IMR-90 (cell line): ENCODE measurements around the gene SMC1B. TPM values are rescaled to one million over a fixed set of nuclear protein-coding genes. Genes with fewer than 3 reads are reported as not detected.

Experiments used
- ATAC-seq: fragments of 200-7000 bp; cut with Tn5 transposase; 2 replicates; pipeline ENCODE4 v1.9.1; 2020; ENCODE audit warnings: low read depth, mild to moderate bottlenecking, moderate library complexity
- BruUV-seq: library from RNA; stranded (reverse); fragments of 400-500 nt; replicated peaks from 2 replicates; lab custom pipeline; 2021; lab: Mats Ljungman, UMichigan
- CTCF ChIA-PET: fragments of 300-600 bp; formaldehyde crosslinking; extraction: SDS; loops from one replicate; lab custom pipeline; 2021; ENCODE audit warnings: antibody characterized with exemption; lab: Yijun Ruan, JAX
- POLR2A ChIA-PET: fragments of 300-600 bp; sonication (Branson Sonifier 250); formaldehyde crosslinking; loops from one replicate; lab custom pipeline; 2022; ENCODE audit warnings: antibody characterized with exemption; ENCODE audit not compliant: unreplicated experiment; lab: Charles Lee
- DNase-seq: peaks from one replicate; pipeline ENCODE4 v3.0.0; 2013
- H2AFZ ChIP-seq: replicated peaks from 2 replicates; pipeline ENCODE3; 2013; ENCODE audit warnings: low read length, mild to moderate bottlenecking; ENCODE audit not compliant: poor library complexity
- H2AK5ac ChIP-seq: 2 replicates; pipeline ENCODE4 v1.6.1; 2013; ENCODE audit warnings: low read depth, low read length, inconsistent platforms
- H2AK9ac ChIP-seq: replicated peaks from 2 replicates; pipeline ENCODE3; 2013; ENCODE audit warnings: mild to moderate bottlenecking, low read depth, low read length, moderate library complexity; ENCODE audit not compliant: poor library complexity
- H2BK120ac ChIP-seq: 2 replicates; pipeline ENCODE4 v1.6.1; 2013; ENCODE audit warnings: low read depth, low read length, inconsistent platforms
- H2BK15ac ChIP-seq: 3 replicates; pipeline ENCODE4 v1.6.1; 2013; ENCODE audit warnings: low read depth, low read length, inconsistent platforms
- H2BK20ac ChIP-seq: 2 replicates; pipeline ENCODE4 v1.6.1; 2013; ENCODE audit warnings: low read depth, mild to moderate bottlenecking, inconsistent platforms, low read length, moderate library complexity
- H2BK5ac ChIP-seq: 2 replicates; pipeline ENCODE4 v1.6.1; 2013; ENCODE audit warnings: mild to moderate bottlenecking, low read depth, low read length, inconsistent platforms; ENCODE audit not compliant: poor library complexity, severe bottlenecking
- H3K14ac ChIP-seq: replicated peaks from 2 replicates; pipeline ENCODE4 v1.6.1; 2013; ENCODE audit warnings: low read depth, low read length, inconsistent platforms
- H3K18ac ChIP-seq: 2 replicates; pipeline ENCODE4 v1.6.1; 2013; ENCODE audit warnings: low read depth, low read length, control low read depth
- H3K23ac ChIP-seq: 2 replicates; pipeline ENCODE4 v1.6.1; 2013; ENCODE audit warnings: low read depth, low read length, inconsistent platforms
- H3K27ac ChIP-seq: 2 replicates; pipeline ENCODE4 v1.5.1; 2013; ENCODE audit warnings: mild to moderate bottlenecking, control low read depth, low read length; ENCODE audit not compliant: insufficient read depth
- H3K27me3 ChIP-seq: 2 replicates; pipeline ENCODE4 v1.6.1; 2013; ENCODE audit warnings: low read length; ENCODE audit not compliant: control insufficient read depth, insufficient read depth
- H3K36me3 ChIP-seq: 2 replicates; pipeline ENCODE4 v1.6.1; 2013; ENCODE audit warnings: low read length, mixed read lengths; ENCODE audit not compliant: control insufficient read depth, insufficient read depth
- H3K4ac ChIP-seq: 2 replicates; pipeline ENCODE4 v1.6.1; 2013; ENCODE audit warnings: low read depth, low read length, inconsistent platforms
- H3K4me1 ChIP-seq: 2 replicates; pipeline ENCODE4 v1.6.1; 2013; ENCODE audit warnings: low read length, mixed read lengths; ENCODE audit not compliant: control insufficient read depth, insufficient read depth
- H3K4me2 ChIP-seq: 2 replicates; pipeline ENCODE4 v1.6.1; 2013; ENCODE audit warnings: low read depth, mild to moderate bottlenecking, control low read depth, low read length, moderate library complexity
- H3K4me3 ChIP-seq: 2 replicates; pipeline ENCODE4 v1.5.1; 2013; ENCODE audit warnings: low read depth, mild to moderate bottlenecking, control low read depth, low read length, moderate library complexity; ENCODE audit not compliant: insufficient read depth
- H3K56ac ChIP-seq: 2 replicates; pipeline ENCODE4 v1.6.1; 2013; ENCODE audit warnings: low read length, inconsistent platforms; ENCODE audit not compliant: insufficient read depth; ENCODE audit errors: extremely low read depth
- H3K79me1 ChIP-seq, 2 experiments: 2 replicates each; pipeline ENCODE4 v1.6.1; 2013; ENCODE audit warnings: low read length in 2 of 2, inconsistent platforms in 1 of 2, low read depth in 1 of 2
- H3K9ac ChIP-seq: 2 replicates; pipeline ENCODE4 v1.6.1; 2013; ENCODE audit warnings: low read depth, low read length, control low read depth
- H3K9me1 ChIP-seq: 2 replicates; pipeline ENCODE4 v1.6.1; 2013; ENCODE audit warnings: low read length, inconsistent platforms; ENCODE audit not compliant: insufficient read depth
- H3K9me3 ChIP-seq: 2 replicates; pipeline ENCODE4 v1.6.1; 2013; ENCODE audit warnings: low read length; ENCODE audit not compliant: control insufficient read depth, insufficient read depth
- H4K20me1 ChIP-seq: 2 replicates; pipeline ENCODE4 v1.6.1; 2013; ENCODE audit warnings: low read length, inconsistent platforms; ENCODE audit not compliant: insufficient read depth
- H4K5ac ChIP-seq: 2 replicates; pipeline ENCODE4 v1.6.1; 2013; ENCODE audit warnings: mild to moderate bottlenecking, low read depth, low read length, control low read depth
- H4K8ac ChIP-seq, 2 experiments: 2 replicates each; pipeline ENCODE4 v1.6.1; 2013; ENCODE audit warnings: low read depth in 2 of 2, low read length in 2 of 2, control low read depth in 1 of 2, inconsistent platforms in 1 of 2
- H4K91ac ChIP-seq: 2 replicates; pipeline ENCODE4 v1.6.1; 2013; ENCODE audit warnings: low read depth, low read length, inconsistent platforms; ENCODE audit not compliant: insufficient read depth
- CHD1 ChIP-seq: IDR thresholded peaks from 2 replicates; pipeline ENCODE4 v1.6.1; 2012; ENCODE audit warnings: low read depth, low read length, improper control_type of control experiment
- CTCF ChIP-seq: conservative IDR thresholded peaks from 2 replicates; pipeline ENCODE4 v1.5.1; 2012; ENCODE audit warnings: mild to moderate bottlenecking, low read depth, low read length, improper control_type of control experiment
- FOS ChIP-seq: fragments of 150-350 bp; IDR thresholded peaks from 2 replicates; pipeline ENCODE4 v1.6.1; 2016; ENCODE audit warnings: low read depth, low read length
- MAFK ChIP-seq: IDR thresholded peaks from 2 replicates; pipeline ENCODE4 v1.6.1; 2012; ENCODE audit warnings: low read depth, low read length, improper control_type of control experiment
- NFE2L2 ChIP-seq: fragments of 150-350 bp; IDR thresholded peaks from 2 replicates; pipeline ENCODE4 v1.6.1; 2016; ENCODE audit warnings: low read depth, mild to moderate bottlenecking, low read length
- USF2 ChIP-seq: fragments of 150-350 bp; IDR thresholded peaks from 2 replicates; pipeline ENCODE4 v1.6.1; 2017; ENCODE audit warnings: mild to moderate bottlenecking, antibody characterized with exemption, low read length, low read depth
- WGBS, 2 experiments: methylation state at CpG; one replicate each; pipeline versions ENCODE4 v1.1.5 to v1.1.7; 2013; ENCODE audit warnings: missing lambda C conversion rate in 2 of 2; ENCODE audit not compliant: insufficient read length in 1 of 2; ENCODE audit errors: extremely low coverage in 2 of 2; 5-methylcytosine and 5-hydroxymethylcytosine counted together
- dilution Hi-C: fragments of 300-500 bp; cut with HindIII; formaldehyde crosslinking; loops from one replicate; pipeline ENCODE4 v1.14.3; 2018; ENCODE audit warnings: low sequenced_read_pairs; ENCODE audit not compliant: unreplicated experiment
- in situ Hi-C: fragments of 300-500 bp; cut with MboI; formaldehyde crosslinking; loops from 3 replicates; pipeline ENCODE4 v1.14.3; 2019; ENCODE audit warnings: low sequenced_read_pairs, inconsistent platforms, mixed read lengths
- intact Hi-C: fragments of 100-400 bp; cut with micrococcal nuclease; formaldehyde crosslinking; loops from 2 replicates; pipeline ENCODE4 v1.10.0; 2022
- polyA plus RNA-seq, 3 experiments: library from polyadenylated mRNA; depleted of rRNA; stranded (reverse); fragments of >200 nt; gene quantifications; 2 replicates each; pipeline ENCODE4 v1.2.3, GENCODE V29; 2012; ENCODE audit warnings: low replicate concordance in 1 of 3
- total RNA-seq: library from RNA; depleted of rRNA; stranded (reverse); fragments of >200 nt; gene quantifications from 2 replicates; pipeline ENCODE4 v1.2.3, GENCODE V29; 2012

The SMC1B gene
- total and polyA plus RNA-seq, 2 of the 4 experiments (the other 2 are of a cell fraction) = not detected

- Histone ChIP-seq H2BK20ac (no peak overlapping the region), H3K56ac (no peak overlapping the region), H3K18ac (no peak overlapping the region), H3K9me1 (no peaks in the 10 kb centered on the region), H3K4ac (no peak overlapping the region), H2AK5ac (no peak overlapping the region), H3K79me1 (no peaks in the 10 kb centered on the region), H3K36me3 (no peaks in the 10 kb centered on the region), H4K5ac (no peak overlapping the region), H2AK9ac (no peak overlapping the region), H3K27me3 (peaks cover 31% of the 10 kb centered on the region), H3K4me1 (no peaks in the 10 kb centered on the region), H4K91ac (no peak overlapping the region), H4K8ac (no peak overlapping the region), H3K14ac (no peak overlapping the region), H3K9me3 (no peaks in the 10 kb centered on the region), H2BK5ac (no peak overlapping the region), H3K23ac (no peak overlapping the region), H4K20me1 (no peaks in the 10 kb centered on the region), H2BK120ac (no peak overlapping the region), H2BK15ac (no peak overlapping the region), H3K27ac (no peak overlapping the region), H3K4me2 (no peak overlapping the region), H3K4me3 (no peak overlapping the region), H2AFZ (no peak overlapping the region), H3K9ac (no peak overlapping the region)
- intact Hi-C loops (no loop called here), in situ Hi-C loops (no loop called here), dilution Hi-C loops (no loop called here)
- WGBS, 2 experiments = no CpG with 5 or more reads among the region's 3 CpGs
- ATAC-seq (no peak), DNase-seq (no peak)
- TF ChIP-seq MAFK (no peak), NFE2L2 (no peak), USF2 (no peak), CHD1 (no peak), FOS (no peak), CTCF (no peak)
- ChIA-PET CTCF (interaction anchor here (0.5 kb wide), 1 partner anchor 147 kb away, joined by 3 read pairs; no protein-coding TSS in a partner anchor), POLR2A (no interaction called here)
- BruUV-seq = no TSS peak
These were observed 23.9 kb downstream of the SMC1B start for GRCh38 chr22:45389546-45389945.
